Neural cell (in vitro differentiated cells): ENCODE measurements around the gene FOXO6. TPM values are rescaled to one million over a fixed set of nuclear protein-coding genes. Genes with fewer than 3 reads are reported as not detected.

ENCODE experiments used
- H2AFZ ChIP-seq: fragments of 200-600, 300-800 bp; sonication (generic), shearing (Covaris generic); 2 replicates; pipeline ENCODE4 v1.6.0; 2014; ENCODE audit warnings: low read depth, mild to moderate bottlenecking, antibody characterized with exemption, low read length, moderate library complexity
- H3F3A ChIP-seq: fragments of 200-600 bp; shearing (Covaris generic); 2 replicates; pipeline ENCODE4 v1.6.1; 2016; ENCODE audit warnings: mild to moderate bottlenecking, moderate library complexity, mixed read lengths, antibody characterized with exemption, low read length; ENCODE audit not compliant: insufficient read depth, poor library complexity, severe bottlenecking
- H3K27ac ChIP-seq: fragments of 200-600, 300-800 bp; sonication (generic), shearing (Covaris generic); 2 replicates; pipeline ENCODE4 v1.5.1; 2014; ENCODE audit warnings: mild to moderate bottlenecking, low read length, moderate library complexity
- H3K27me3 ChIP-seq: fragments of 300-800, 200-600 bp; sonication (generic), shearing (Covaris generic); 2 replicates; pipeline ENCODE4 v1.6.0; 2014; ENCODE audit warnings: mild to moderate bottlenecking, low read depth, low read length, moderate library complexity; ENCODE audit not compliant: insufficient read depth
- H3K36me3 ChIP-seq: fragments of 300-800, 200-600 bp; sonication (generic), shearing (Covaris generic); 2 replicates; pipeline ENCODE4 v1.5.1; 2014; ENCODE audit warnings: mild to moderate bottlenecking, antibody characterized with exemption, low read length, moderate library complexity; ENCODE audit not compliant: insufficient read depth
- H3K4me2 ChIP-seq: fragments of 300-800, 200-600 bp; sonication (generic), shearing (Covaris generic); 2 replicates; pipeline ENCODE4 v1.6.0; 2014; ENCODE audit warnings: mild to moderate bottlenecking, low read length
- H3K4me3 ChIP-seq: fragments of 300-800, 200-600 bp; sonication (generic), shearing (Covaris generic); 2 replicates; pipeline ENCODE4 v1.5.1; 2014; ENCODE audit warnings: mild to moderate bottlenecking, low read length, moderate library complexity
- H3K79me2 ChIP-seq: fragments of 200-600 bp; shearing (Covaris generic); replicated peaks from 2 replicates; pipeline ENCODE4 v1.6.0; 2014; ENCODE audit warnings: mild to moderate bottlenecking, low read length, moderate library complexity; ENCODE audit not compliant: insufficient read depth
- H3K9ac ChIP-seq: fragments of 300-800, 200-600 bp; sonication (generic), shearing (Covaris generic); 2 replicates; pipeline ENCODE4 v1.6.1; 2016; ENCODE audit warnings: mild to moderate bottlenecking, low read length, mixed read lengths
- H3K9me2 ChIP-seq: fragments of 200-600 bp; shearing (Covaris generic); 2 replicates; pipeline ENCODE4 v1.6.1; 2016; ENCODE audit warnings: mild to moderate bottlenecking, low read length, mixed read lengths; ENCODE audit not compliant: insufficient read depth
- H3K9me3 ChIP-seq: fragments of 200-600, 300-800 bp; sonication (generic), shearing (Covaris generic); 2 replicates; pipeline ENCODE4 v1.6.1; 2016; ENCODE audit warnings: mild to moderate bottlenecking, mixed run types, low read length, moderate library complexity, mixed read lengths
- H4K20me1 ChIP-seq: fragments of 200-600 bp; shearing (Covaris generic); 2 replicates; pipeline ENCODE4 v1.6.1; 2016; ENCODE audit warnings: mild to moderate bottlenecking, mixed run types; ENCODE audit not compliant: insufficient read depth
- CTCF ChIP-seq: fragments of 450-650 bp; IDR thresholded peaks from 2 replicates; pipeline ENCODE4 v1.5.1; 2014; ENCODE audit warnings: antibody characterized with exemption, mild to moderate bottlenecking, moderate library complexity; ENCODE audit not compliant: poor library complexity, severe bottlenecking
- EP300 ChIP-seq: fragments of 450-650 bp; conservative IDR thresholded peaks from 2 replicates; pipeline ENCODE4 v1.6.1; 2014; ENCODE audit warnings: antibody characterized with exemption, mild to moderate bottlenecking, moderate library complexity; ENCODE audit not compliant: poor library complexity, severe bottlenecking
- EZH2 ChIP-seq: fragments of 200-600, 300-800 bp; shearing (Covaris generic), sonication (generic); IDR thresholded peaks from 2 replicates; pipeline ENCODE4 v1.6.1; 2014; ENCODE audit warnings: antibody characterized with exemption, low read length, borderline replicate concordance, mild to moderate bottlenecking; ENCODE audit not compliant: insufficient read depth, poor library complexity, severe bottlenecking
- MXI1 ChIP-seq: fragments of 450-650 bp; conservative IDR thresholded peaks from 2 replicates; pipeline ENCODE4 v1.6.1; 2014; ENCODE audit warnings: antibody characterized with exemption, mild to moderate bottlenecking; ENCODE audit not compliant: poor library complexity, severe bottlenecking
- POLR2AphosphoS5 ChIP-seq: IDR thresholded peaks from 2 replicates; pipeline ENCODE4 v1.6.1; 2012
- RAD21 ChIP-seq: fragments of 450-650 bp; conservative IDR thresholded peaks from 2 replicates; pipeline ENCODE4 v1.6.1; 2014; ENCODE audit warnings: antibody characterized with exemption, mild to moderate bottlenecking, moderate library complexity
- REST ChIP-seq: IDR thresholded peaks from 2 replicates; pipeline ENCODE4 v1.6.1; 2012; ENCODE audit warnings: borderline replicate concordance
- SMC3 ChIP-seq: fragments of 450-650 bp; conservative IDR thresholded peaks from 2 replicates; pipeline ENCODE4 v1.6.1; 2014; ENCODE audit warnings: antibody characterized with exemption, mild to moderate bottlenecking, moderate library complexity; ENCODE audit not compliant: poor library complexity
- TAF1 ChIP-seq: IDR thresholded peaks from 2 replicates; pipeline ENCODE4 v1.6.1; 2012; ENCODE audit warnings: low read depth
- polyA plus RNA-seq: library from polyadenylated mRNA; depleted of rRNA; stranded (reverse); fragments of >200 nt; gene quantifications from 2 replicates; pipeline ENCODE4 v1.2.3, GENCODE V29; 2014

FOXO6 gene
- polyA plus RNA-seq, 1 donor from 2014 or later: 0.59 TPM

GRCh38 chr1:41384579-41384978 is 23.3 kb downstream of the FOXO6 start:
- H2AFZ ChIP-seq: no peak overlapping the region
- H3K27me3 ChIP-seq: peaks cover 60% of the 10 kb centered on the region
- H3K36me3 ChIP-seq: no peaks in the 10 kb centered on the region
- H3K79me2 ChIP-seq: no peaks in the 10 kb centered on the region
- H3K27ac ChIP-seq: no peak overlapping the region
- TF ChIP-seq EP300 (no peak), REST (no peak), SMC3 (no peak), EZH2 (no peak), TAF1 (no peak), MXI1 (no peak), POLR2AphosphoS5 (no peak), CTCF (no peak), RAD21 (no peak)
- H3F3A ChIP-seq: no peaks in the 10 kb centered on the region
- no peaks in the 10 kb centered on the region for H3K9me2 ChIP-seq
- no peak overlapping the region for H3K9ac ChIP-seq
- no peaks in the 10 kb centered on the region for H3K9me3 ChIP-seq
- H3K4me3 ChIP-seq: no peak overlapping the region
- no peak overlapping the region for H3K4me2 ChIP-seq
- no peaks in the 10 kb centered on the region for H4K20me1 ChIP-seq

- H3K9ac ChIP-seq: no peak overlapping the region
- H3K9me2 ChIP-seq: no peaks in the 10 kb centered on the region
- H3F3A ChIP-seq: no peaks in the 10 kb centered on the region
- no peak overlapping the region for H3K27ac ChIP-seq
- H3K79me2 ChIP-seq: no peaks in the 10 kb centered on the region
- H4K20me1 ChIP-seq: no peaks in the 10 kb centered on the region
- no peak overlapping the region for H3K4me2 ChIP-seq
- no peaks in the 10 kb centered on the region for H3K9me3 ChIP-seq
- no peak overlapping the region for H2AFZ ChIP-seq
- peaks cover 50% of the 10 kb centered on the region for H3K27me3 ChIP-seq
- no peak overlapping the region for H3K4me3 ChIP-seq
- TF ChIP-seq MXI1: no peak
- no peak for TF ChIP-seq TAF1
- TF ChIP-seq CTCF: no peak
- no peak for TF ChIP-seq RAD21
- no peaks in the 10 kb centered on the region for H3K36me3 ChIP-seq
These were observed 24.4 kb downstream of the FOXO6 start for GRCh38 chr1:41385398-41386195.
